SK-N-SH treated with all-trans-retinoic acid at 6 μM for 48 hours (cell line): ENCODE results near the gene PLCH2.

ENCODE experiments used
- ARNTL ChIP-seq: fragments of 450-650 bp; formaldehyde crosslinking; IDR thresholded peaks from 2 replicates; pipeline ENCODE4 v1.5.0; 2020; ENCODE audit warnings: low read depth, mild to moderate bottlenecking, moderate library complexity, borderline replicate concordance
- TF ChIP-seq, protein P1 (sequence below): fragments of 250-450 bp; sonication (Bioruptor Pico); IDR thresholded peaks from 2 replicates; pipeline ENCODE4 v1.8.0; 2020; ENCODE audit warnings: mild to moderate bottlenecking, moderate library complexity, borderline replicate concordance

DNA sequence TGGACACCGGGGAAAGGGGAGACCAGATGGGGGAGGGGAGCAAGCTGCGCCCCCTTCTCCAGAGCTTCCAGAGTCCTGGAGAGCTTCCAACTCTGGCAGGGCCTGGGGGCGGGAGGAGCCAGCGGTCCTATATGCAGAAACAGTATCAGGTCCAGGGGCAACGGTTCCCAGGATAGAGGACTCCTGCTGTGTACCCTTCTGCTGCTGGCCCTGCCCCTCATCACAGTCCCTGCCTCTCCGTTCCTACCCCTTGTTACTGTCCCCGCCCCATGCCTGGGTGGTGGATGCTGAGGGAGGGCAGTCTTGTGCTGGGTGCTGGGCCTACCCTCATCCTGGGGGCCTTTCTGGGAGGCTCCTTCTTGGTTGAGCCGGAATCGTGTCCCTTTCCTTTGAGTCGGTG, 44.6 kb upstream of the PLCH2 start:
- no peak for TF ChIP-seq ARNTL (CRISPR knock-in tag)
- TF ChIP-seq, protein P1, sequence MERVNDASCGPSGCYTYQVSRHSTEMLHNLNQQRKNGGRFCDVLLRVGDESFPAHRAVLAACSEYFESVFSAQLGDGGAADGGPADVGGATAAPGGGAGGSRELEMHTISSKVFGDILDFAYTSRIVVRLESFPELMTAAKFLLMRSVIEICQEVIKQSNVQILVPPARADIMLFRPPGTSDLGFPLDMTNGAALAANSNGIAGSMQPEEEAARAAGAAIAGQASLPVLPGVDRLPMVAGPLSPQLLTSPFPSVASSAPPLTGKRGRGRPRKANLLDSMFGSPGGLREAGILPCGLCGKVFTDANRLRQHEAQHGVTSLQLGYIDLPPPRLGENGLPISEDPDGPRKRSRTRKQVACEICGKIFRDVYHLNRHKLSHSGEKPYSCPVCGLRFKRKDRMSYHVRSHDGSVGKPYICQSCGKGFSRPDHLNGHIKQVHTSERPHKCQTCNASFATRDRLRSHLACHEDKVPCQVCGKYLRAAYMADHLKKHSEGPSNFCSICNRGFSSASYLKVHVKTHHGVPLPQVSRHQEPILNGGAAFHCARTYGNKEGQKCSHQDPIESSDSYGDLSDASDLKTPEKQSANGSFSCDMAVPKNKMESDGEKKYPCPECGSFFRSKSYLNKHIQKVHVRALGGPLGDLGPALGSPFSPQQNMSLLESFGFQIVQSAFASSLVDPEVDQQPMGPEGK (CRISPR knock-in tag), result no peak
